HFFc6 (cell line): Measurements from ENCODE around the gene PLEKHG7. TPM values are rescaled to one million over a fixed set of nuclear protein-coding genes. Genes with fewer than 3 reads are reported as not detected.
"Not testable (repeated sequence)": the region's sequence is repeated elsewhere in the genome, so short reads cannot be mapped to it uniquely, and the experiment has no call there.

Experiments used
- DNase-seq: peaks from one replicate; pipeline ENCODE4 v3.0.0-alpha.2; 2018
- H3K27ac Mint-ChIP-seq: 2 replicates; pipeline ENCODE4 v1.8.0; 2020; ENCODE audit warnings: mild to moderate bottlenecking, mixed read lengths
- H3K27me3 Mint-ChIP-seq: 2 replicates; pipeline ENCODE4 v1.8.0; 2021; ENCODE audit warnings: mild to moderate bottlenecking, moderate library complexity, mixed read lengths; ENCODE audit not compliant: insufficient read depth
- H3K36me3 Mint-ChIP-seq: 2 replicates; pipeline ENCODE4 v1.8.0; 2021; ENCODE audit warnings: low read depth, mixed read lengths
- H3K4me1 Mint-ChIP-seq: 2 replicates; pipeline ENCODE4 v1.8.0; 2020; ENCODE audit warnings: low read depth, mixed read lengths
- H3K4me3 Mint-ChIP-seq: 2 replicates; pipeline ENCODE4 v1.8.0; 2020; ENCODE audit warnings: mild to moderate bottlenecking, moderate library complexity, mixed read lengths
- H3K9me3 Mint-ChIP-seq: 2 replicates; pipeline ENCODE4 v1.8.0; 2020; ENCODE audit warnings: mild to moderate bottlenecking, mixed read lengths
- CTCF ChIP-seq: fragments of 200-600 bp; sonication (generic); IDR thresholded peaks from 2 replicates; pipeline ENCODE4 v1.5.0; 2021; ENCODE audit warnings: antibody characterized with exemption, mild to moderate bottlenecking
- total RNA-seq, 6 experiments: library from RNA; stranded (reverse); fragmentation: NEBNext Ultra II Directional; extraction: Animal tissue kit (Norgen Biotek cat#: 25700); gene quantifications; 2 replicates in 1 of 6; 3 replicates in 5 of 6; pipeline ENCODE4 v1.2.3, GENCODE V29; 2021

Gene PLEKHG7
- total RNA-seq, 6 experiments from 2014 or later, result 0.06 TPM; not detected in 5

GRCh38 chr12:92747151-92747550 lies 44.4 kb downstream of the PLEKHG7 start:
- TF ChIP-seq CTCF, result no peak
- Mint-ChIP-seq H3K27me3 (no peaks in the 10 kb centered on the region; the same call in none of the 2 replicates), H3K9me3 (no peaks in the 10 kb centered on the region), H3K4me1 (peaks cover 28% of the 10 kb centered on the region), H3K27ac (peak overlapping the region; percentile 87), H3K4me3 (no peak overlapping the region), H3K36me3 (no peaks in the 10 kb centered on the region)
- DNase-seq, result no peak

GRCh38 chr12:92749691-92750090 lies 46.9 kb downstream of the PLEKHG7 start:
- not testable (repeated sequence) for H3K9me3 Mint-ChIP-seq

GRCh38 chr12:92753976-92754885 lies 51.4 kb downstream of the PLEKHG7 start:
- Mint-ChIP-seq H3K4me1 (peaks cover 8% of the 10 kb centered on the region), H3K4me3 (no peak overlapping the region), H3K9me3 (no peaks in the 10 kb centered on the region), H3K36me3 (no peaks in the 10 kb centered on the region), H3K27me3 (peaks cover 3% of the 10 kb centered on the region), H3K27ac (no peak overlapping the region)
- TF ChIP-seq CTCF, result no peak
- no peak for DNase-seq

More at GRCh38 chr12:92749691-92750090, 46.9 kb downstream of the PLEKHG7 start:
- H3K27ac Mint-ChIP-seq, H3K4me3 Mint-ChIP-seq, DNase-seq, H3K27me3 Mint-ChIP-seq, H3K36me3 Mint-ChIP-seq: not testable (repeated sequence)
- peaks cover 28% of the 10 kb centered on the region for H3K4me1 Mint-ChIP-seq

- no peak for TF ChIP-seq CTCF
- DNase-seq, result no peak
- Mint-ChIP-seq H3K4me3 (no peak overlapping the region), H3K27ac (no peak overlapping the region), H3K9me3 (no peaks in the 10 kb centered on the region), H3K4me1 (peaks cover 19% of the 10 kb centered on the region), H3K27me3 (peaks cover 7% of the 10 kb centered on the region), H3K36me3 (no peaks in the 10 kb centered on the region)
Observed at GRCh38 chr12:92756898-92757596, 54.3 kb downstream of the PLEKHG7 start.

GRCh38 chr12:92757597-92758121 lies 54.9 kb downstream of the PLEKHG7 start:
- Mint-ChIP-seq H3K4me3 (no peak overlapping the region), H3K27me3 (peaks cover 7% of the 10 kb centered on the region), H3K27ac (no peak overlapping the region), H3K36me3 (no peaks in the 10 kb centered on the region), H3K9me3 (no peaks in the 10 kb centered on the region), H3K4me1 (peaks cover 20% of the 10 kb centered on the region)
- no peak for DNase-seq
- no peak for TF ChIP-seq CTCF
